HG03196 (cell line): Measurements from ENCODE around the gene CNNM3.
"Not testable (repeated sequence)": the region's sequence is repeated elsewhere in the genome, so short reads cannot be mapped to it uniquely, and the experiment has no call there.

Source experiments
- ATAC-seq: cut with Tn5 transposase; IDR thresholded peaks from one replicate; pipeline ENCODE4 v1.9.1; 2021; ENCODE audit not compliant: unreplicated experiment

The CNNM3 gene

DNA sequence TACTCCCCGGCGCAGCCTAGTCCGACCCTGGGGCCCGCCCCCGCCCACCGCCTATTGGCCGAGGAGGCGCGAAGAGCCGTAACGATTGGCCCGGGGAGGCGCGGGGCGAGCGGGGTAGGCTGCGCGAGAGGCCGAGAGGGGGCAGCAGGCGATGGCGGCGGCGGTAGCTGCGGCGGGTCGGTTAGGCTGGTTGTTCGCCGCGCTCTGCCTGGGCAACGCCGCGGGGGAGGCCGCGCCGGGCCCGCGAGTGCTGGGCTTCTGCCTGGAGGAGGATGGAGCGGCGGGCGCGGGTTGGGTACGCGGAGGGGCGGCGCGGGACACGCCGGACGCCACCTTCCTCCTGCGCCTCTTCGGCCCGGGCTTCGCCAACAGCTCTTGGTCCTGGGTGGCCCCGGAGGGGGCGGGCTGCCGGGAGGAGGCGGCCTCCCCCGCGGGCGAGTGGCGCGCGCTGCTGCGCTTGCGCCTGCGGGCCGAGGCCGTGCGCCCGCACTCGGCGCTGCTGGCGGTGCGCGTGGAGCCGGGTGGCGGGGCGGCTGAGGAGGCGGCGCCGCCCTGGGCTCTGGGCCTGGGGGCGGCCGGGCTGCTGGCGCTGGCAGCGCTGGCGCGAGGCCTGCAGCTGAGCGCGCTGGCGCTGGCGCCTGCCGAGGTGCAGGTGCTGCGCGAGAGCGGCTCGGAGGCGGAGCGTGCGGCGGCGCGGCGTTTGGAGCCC lies at the start of gene CNNM3:
CNNM3 (plus strand) TSS at position 142 of the 709 bp plus-strand sequence; CDS start at position 152, 10 bp downstream.
- ATAC-seq: peak; percentile 76

DNA sequence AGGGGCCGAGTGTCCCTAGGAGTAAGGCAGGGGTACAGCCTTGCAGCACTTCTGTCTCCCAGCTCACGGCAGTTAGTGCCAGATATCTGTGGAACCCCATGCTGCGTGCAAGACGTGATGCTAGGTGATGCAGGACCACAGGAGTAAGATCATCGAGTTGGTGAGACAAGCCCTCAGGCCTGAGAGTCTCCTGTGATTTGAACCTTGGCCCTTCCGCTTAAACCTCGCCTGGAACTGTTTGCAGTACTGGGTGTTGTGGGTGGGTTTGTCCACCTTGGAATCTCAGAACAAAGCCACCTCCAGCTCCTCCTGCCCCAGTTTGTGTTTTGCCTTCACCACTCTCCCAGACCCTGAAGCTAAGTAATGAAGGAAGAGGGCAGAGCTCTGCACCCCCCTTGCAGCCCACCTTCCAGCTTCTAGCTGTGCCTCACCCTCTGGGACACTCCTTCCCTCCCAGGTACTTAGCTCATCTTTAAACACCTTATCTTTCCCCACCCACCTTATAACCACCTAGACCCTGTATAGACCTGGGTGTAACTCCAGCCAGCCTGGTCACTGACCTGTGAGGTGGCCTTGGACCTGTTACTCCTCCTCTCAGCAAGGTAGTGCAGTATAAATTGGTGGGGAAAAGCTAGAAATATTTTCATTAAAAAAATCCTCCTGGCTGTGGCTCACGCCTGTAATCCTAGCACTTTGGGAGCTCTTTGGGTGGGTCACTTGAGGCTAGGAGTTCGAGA lies 48.8 kb upstream of the CNNM3 start:
- no peak for ATAC-seq

DNA sequence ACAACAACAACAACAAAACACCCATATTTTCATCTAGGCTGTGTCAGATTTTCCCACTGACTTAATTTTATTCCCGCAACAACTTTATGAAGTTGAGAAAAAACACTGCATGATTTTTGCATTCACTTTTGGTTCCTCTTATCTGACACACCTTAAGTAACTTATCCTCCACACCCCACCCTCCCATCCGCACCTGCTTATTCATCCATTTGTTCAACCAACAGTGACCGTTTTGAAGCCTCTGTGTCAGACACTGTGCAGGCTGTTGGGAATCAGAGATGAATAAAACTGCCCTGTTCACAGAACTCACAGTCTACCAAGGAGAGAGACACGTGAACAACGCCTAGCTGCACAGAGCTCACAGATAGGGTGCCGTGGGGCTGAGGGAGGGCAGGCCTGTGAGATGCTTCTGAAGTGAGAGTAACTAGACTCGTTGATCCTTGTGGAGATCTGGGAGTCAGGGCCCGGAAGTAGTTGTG lies 47.9 kb upstream of the CNNM3 start:
- ATAC-seq: no peak

DNA sequence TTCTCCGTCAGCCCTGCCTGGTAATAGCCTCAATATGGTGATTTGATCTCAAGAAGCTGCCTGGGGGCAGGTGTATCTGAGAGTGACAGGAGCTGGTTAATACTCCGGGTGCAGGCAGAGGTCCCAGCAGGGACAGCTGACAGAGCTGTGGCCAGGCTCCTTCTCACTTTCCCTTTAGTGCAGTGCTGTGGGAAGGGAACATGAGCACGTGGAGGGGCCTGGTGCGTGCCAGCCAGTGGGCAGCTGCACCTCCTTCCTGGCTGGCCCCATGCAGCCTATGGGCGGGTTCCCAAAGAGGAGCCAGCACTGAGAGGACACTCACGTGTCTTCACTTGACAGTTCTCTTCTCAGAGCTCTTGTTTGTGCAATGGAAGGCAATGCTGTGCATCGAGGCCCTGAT lies 46.3 kb upstream of the CNNM3 start:
- ATAC-seq: no peak

DNA sequence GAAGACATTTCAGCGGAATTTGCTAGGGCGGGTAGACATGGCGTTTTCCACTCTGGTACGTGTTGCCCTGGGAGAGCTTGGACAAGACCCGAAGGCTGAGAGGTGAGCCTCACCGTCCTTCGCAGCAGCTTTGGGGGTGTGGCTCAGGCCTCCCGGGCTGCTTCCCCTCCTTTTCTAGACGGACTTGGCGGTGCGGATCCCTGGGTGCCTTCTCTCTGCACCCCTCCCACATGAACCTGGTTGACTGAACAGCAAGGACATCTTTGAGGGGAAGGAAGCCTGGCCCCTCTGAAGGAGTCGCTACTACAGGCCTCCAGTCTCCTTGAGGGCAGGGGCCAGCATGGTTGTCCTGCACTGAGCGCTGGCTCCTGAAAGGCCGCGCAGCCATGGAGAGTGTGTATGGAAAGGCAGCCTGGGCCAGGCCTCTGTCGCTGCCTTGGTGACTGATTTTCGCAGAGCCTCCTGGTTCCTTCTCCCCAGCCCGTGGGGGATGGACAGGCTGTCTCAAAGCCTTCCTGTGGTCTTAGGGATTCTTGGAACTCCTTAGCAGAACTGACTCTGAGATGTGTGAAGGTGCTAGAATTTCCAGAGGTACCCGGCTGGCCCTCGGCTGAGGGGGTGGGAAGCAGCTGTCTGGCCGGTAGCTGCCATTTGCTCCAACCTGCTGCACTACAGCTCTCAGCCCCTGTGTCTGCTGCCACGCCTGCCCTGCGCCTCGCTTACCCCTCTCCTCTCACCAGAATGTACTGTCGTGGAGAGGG lies 45.4 kb upstream of the CNNM3 start:
- no peak for ATAC-seq

DNA sequence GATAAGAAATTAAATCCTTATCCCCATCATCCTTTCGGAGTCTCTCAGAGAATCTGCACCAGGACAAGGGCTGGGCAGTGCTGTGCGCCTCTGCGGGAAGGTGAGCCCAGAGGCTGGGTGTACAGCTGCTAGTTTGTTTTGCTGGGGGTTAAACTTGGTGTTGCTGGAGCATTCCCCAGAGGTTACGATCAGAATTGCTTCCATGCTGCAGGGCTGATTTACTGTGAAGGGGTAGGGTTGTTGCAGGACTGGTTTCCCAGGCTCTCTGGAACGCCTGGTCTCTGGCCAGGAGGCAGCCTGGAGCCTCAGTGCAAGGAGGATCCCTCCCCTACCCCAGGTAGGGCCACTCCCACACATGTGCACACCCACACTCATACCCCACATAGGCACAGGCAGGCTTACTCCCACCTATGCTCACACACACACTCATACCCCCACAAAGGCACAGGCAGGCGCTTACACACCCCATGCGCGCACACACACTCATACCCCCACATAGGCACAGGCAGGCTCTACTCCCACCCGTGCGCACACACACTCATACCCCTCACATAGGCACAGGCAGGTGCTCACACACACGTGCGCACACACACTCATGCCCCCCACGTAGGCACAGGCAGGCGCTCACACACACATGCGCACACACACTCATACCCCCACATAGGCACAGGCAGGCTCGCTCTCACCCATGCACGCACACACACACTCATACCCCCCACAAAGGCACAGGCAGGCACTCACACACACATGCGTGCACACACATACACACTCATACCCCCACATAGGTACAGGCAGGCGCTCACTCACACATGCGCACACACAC lies 44.1 kb upstream of the CNNM3 start:
- ATAC-seq: no peak

DNA sequence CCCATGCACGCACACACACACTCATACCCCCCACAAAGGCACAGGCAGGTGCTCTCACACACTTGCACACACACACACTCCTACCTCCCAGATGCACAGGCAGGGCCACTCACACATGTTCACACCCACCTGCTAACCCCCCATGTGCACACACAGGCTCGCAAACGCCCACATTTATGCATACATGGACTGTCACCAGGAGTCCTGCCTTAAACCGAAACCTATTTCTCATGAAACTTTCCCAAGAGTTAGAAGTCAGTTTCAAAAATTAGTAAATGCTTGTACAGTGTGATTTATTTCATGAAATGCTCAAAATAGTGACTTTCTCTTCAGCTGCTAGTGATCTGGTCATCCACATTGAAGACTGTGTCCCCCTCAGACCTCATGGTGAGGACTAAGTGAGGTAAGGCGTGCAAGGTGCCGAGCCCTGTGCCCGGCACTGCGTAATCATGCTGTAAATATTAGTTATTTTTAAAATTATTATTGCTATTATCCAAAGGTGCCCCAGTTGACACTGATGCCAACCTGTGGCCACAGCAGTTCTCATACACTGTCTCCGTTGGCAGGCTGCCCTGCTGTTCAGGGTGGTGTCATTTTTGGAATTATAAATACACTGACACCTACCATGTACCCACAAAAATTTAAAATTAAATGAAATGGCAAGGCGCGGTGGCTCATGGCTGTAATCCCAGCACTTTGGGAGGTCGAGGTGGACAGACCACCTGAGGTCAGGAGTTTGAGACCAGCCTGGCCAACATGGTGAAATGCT lies 43.0 kb upstream of the CNNM3 start:
- ATAC-seq: no peak

DNA sequence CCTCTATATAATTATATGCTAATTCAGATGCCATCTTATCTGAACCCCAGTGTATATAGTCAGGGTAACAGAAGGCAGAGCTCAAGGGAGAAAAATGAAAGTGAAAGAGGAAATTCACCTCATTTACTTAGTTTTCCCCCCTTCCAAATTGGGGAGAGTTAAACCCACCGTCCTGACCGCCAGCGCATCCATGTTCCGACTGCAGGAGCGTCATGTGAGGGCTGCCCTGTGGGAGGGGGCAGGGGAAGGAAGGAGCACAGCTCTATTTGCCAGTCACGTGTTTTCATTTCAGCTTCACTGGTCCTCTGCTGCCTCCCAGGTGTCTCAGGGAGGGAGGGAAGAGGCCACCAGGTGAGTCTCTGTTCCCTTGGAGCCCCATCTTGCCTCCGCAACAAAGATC lies 42.1 kb upstream of the CNNM3 start:
- ATAC-seq: no peak

DNA sequence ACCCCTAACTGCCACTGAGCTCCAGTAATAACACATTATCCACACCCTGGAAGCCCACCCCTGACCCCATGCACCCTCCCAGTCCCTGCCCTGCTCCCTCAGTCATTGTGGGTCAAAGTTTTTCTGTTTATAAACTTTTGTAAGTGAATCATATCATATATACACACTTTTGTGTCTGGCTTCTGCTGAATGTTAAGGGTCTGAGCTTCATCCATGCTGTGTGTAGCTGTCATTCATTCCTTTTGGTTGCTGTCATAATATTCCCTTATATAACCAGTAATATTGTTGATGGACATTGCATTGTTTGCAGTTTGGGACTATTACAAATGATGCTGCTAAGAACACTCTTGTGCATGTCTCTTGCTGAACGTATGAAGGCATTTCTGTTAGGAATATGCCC lies 40.9 kb upstream of the CNNM3 start:
- ATAC-seq: no peak

DNA sequence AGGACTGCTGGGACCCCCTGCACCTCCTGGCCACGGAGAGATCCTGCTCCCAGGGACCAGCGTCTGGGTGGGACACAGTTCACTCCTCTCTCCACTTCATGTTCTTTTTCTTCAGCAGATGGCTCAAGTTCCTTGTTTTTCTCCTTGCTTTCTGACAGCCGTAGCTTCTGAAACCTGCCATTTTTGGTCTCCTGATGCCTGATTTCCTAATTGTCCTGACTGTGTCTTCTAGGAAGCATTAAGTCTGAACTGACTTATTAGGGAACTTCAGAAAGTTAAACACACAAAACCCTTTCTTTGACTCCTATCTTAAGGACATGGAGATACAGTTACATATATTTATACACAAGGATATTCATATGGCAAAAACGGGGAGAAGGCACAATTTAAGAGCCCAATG lies 32.7 kb upstream of the CNNM3 start:
- no peak for ATAC-seq

DNA sequence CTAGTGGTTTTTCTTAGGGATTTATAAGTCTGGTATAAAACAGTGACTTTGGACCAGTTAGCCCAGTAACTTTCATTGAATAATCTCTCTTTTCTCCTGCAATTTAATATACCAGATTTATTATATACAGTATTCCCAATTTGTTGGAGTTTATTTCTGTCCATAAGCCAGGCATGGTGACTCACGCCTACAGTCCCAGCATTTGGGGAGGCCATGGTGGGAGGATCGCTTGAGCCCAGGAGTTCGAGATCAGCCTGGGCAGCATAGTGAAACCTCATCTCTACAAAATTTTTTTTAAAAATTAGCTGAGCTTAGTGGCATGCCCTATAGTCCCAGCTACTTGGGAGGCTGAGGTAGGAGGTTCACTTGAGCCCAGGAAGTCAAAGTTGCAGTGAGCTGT lies 28.7 kb upstream of the CNNM3 start:
- ATAC-seq: no peak

DNA sequence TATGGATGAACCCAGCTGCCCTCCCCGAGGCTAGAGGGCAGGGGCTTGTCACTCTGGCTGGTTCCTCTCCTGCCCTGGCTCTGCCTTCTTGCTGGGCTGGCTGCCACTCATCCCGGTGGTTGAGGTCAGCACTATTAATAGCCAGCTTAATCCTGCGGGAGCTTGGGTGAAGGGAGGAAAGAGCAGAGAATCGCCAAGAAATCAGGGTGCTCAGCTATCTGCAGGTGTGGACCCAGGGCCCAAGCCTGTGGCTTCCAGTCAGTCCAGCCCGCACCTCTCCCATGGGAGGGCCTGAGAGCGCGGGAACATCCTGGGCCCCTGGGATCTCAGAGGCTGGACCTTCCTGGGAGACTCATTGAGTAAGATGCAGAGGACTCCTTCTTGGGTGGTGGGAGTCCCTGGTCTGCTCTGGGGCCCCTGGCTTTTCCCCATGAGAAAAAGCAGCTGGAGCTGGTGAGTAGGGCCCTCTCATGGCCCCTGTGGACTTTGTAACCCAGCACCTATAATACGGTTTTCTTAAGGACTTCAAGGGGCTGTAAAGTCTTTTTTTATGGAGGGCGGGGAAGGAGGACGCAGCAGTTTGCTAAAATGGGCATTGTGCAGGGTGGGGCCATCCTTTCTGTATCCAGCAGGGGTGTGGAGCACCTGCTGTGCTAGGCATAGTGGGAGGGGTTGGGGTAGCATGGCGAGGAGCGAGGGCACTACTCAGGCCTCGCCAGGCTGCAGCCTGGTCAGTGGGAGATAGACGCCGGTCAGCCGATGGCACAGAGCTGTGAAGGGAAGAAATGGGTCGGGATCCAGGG lies 27.4 kb upstream of the CNNM3 start:
- no peak for ATAC-seq

DNA sequence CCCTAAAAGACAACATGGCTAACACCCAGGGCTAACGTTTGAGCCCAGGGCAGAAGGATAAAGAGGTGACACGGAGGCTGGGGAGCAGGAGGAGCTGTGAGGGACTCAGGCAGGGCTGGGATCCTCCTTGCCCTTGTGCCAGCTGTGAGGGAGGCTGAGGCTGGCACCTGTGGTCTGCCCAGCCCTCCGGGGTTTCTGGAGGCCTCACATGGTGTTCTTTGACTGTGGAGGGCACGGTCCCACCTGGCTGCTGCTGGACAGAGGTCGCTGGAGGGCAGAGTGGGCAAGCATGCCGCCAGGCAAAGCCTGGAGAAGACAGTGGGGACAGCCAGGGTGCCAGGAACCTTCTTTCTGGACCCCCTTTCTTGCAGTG lies 26.8 kb upstream of the CNNM3 start:
- ATAC-seq: no peak

DNA sequence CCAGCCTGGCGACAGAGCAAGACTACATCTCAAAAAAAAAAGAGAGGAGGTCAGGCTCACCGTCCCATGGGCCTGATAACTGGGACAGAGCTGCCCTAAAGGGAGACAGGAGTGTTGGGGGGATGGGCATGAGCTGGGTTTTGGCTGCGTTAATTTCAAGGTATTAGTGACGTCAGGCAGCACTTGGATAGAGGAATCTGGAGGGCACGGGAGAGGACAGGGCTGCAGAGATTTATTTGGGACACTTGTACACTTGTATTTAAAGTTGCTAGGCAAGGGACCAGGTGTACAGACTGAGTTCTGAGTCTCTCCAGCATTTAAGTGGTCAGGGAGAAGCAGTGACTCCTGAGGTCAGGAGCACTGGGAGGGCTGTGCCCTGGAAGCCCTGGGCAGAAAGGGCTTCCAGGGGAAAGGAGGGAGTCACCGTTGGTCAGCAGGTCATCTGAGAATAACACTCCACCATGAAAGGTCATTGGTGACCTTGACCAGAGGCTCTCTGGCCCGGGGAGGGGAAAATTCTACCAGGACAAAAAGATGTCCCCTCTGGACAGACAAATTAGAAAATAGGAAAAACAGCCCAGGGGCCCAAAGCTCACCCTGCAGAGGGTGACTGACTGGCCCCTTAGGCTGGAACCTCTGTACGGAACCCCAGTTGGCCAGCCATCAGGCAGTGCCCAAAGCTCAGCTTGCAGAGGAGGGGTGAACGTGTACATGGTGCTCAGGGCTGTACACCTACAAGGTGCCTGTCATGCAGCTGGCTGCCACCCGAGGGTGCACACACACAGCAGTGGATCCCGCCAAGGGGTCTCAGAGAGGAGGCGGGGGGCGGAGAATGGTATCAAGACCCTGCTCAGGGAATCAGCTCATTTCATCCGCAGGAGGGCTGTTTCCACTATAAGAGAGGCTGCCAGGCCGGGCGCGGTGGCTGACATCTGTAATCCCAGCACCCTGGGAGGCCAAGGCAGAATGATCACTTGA lies 23.0 kb upstream of the CNNM3 start:
- ATAC-seq: no peak

DNA sequence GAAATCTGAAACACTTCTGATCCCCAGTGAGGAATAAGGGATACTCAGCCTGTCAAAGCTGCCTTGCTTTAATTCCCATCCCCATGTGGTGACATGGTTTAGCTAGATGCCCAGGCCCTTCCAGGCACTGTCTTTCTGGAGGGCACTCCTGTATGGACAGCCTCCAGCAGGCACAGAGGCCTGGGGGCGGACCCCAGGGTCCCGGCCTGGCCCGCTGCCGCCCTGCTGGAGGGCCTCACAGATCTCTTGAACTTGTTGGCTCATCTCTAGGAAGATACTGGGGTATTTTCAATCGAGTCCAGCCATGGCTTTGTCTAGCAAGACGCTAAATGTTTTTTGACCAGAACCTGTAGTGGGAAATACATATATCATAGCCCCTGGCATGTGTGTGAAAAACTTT lies 21.0 kb upstream of the CNNM3 start:
- ATAC-seq: no peak

DNA sequence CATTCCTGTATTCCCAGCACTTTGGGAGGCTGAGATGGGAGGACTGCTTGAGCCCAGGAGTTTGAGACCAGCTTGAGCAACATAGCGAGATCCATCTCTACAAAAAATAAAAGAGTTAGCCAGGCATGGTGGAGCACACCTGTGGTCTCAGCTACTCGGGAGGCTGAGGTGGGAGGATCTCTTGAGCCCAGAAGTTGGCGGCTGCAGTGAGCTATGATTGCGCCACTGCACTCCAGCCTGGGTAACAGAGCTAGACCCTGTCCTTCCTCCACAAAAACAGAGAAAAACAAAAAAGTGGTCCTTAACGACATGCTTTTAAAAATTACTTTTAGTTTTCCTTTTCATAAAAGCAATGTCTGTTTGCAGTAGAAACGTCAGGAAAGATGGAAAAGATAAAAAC lies 19.6 kb upstream of the CNNM3 start:
- ATAC-seq: not testable (repeated sequence)

DNA sequence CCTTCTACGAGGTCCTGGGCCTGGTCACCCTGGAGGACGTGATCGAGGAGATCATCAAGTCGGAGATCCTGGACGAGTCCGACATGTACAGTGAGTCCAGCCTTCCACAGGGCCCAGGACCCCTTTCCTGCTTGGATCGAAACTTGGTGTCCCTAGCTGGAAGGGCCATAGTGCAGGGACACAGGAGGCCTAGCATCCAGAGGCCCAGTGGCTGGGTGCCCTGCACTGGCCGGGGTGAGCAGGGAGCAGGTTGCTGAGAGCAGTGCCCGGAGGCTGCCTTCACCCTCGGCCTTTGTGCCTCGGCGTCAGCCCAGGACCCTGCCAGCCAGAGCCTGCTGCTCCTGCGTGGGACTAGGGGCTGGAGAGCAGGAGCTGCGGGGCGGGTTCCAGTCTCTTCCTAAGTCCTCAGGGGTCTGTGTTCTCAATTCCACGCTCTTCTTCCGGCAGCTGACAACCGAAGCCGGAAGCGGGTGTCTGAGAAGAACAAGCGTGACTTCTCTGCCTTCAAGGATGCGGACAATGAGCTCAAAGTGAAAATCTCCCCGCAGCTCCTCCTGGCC lies 18.9 kb upstream of the CNNM3 start:
- ATAC-seq: no peak
